Esophagus muscularis mucosa (tissue), 3 donors: ENCODE measurements around the gene C19orf44.

Experiments used
- POLR2A ChIP-seq: fragments of 450-650 bp; IDR thresholded peaks from one replicate; pipeline ENCODE4 v1.6.1; 2017; ENCODE audit warnings: antibody characterized with exemption, moderate library complexity, mild to moderate bottlenecking, low read depth
- TF ChIP-seq, protein P1 (sequence below), 3 experiments: fragments of 200-600 bp in 2 of 3; fragments of 450-650 bp in 1 of 3; sonication (generic) in 2 of 3; IDR thresholded peaks; one replicate each; pipeline ENCODE4 v1.5.1; 2017 to 2019; ENCODE audit warnings: antibody characterized with exemption in 3 of 3, mild to moderate bottlenecking in 2 of 3, moderate library complexity in 1 of 3

GRCh38 chr19:16532440-16533234, 36.4 kb downstream of the C19orf44 start:
- no peak for TF ChIP-seq POLR2A
- TF ChIP-seq, protein P1, sequence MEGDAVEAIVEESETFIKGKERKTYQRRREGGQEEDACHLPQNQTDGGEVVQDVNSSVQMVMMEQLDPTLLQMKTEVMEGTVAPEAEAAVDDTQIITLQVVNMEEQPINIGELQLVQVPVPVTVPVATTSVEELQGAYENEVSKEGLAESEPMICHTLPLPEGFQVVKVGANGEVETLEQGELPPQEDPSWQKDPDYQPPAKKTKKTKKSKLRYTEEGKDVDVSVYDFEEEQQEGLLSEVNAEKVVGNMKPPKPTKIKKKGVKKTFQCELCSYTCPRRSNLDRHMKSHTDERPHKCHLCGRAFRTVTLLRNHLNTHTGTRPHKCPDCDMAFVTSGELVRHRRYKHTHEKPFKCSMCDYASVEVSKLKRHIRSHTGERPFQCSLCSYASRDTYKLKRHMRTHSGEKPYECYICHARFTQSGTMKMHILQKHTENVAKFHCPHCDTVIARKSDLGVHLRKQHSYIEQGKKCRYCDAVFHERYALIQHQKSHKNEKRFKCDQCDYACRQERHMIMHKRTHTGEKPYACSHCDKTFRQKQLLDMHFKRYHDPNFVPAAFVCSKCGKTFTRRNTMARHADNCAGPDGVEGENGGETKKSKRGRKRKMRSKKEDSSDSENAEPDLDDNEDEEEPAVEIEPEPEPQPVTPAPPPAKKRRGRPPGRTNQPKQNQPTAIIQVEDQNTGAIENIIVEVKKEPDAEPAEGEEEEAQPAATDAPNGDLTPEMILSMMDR (IDR thresholded peaks at IDR 0.05), result no peak
